HG03159 (cell line): ENCODE data around the gene NOS1.

Source experiments
- ATAC-seq: cut with Tn5 transposase; IDR thresholded peaks from one replicate; pipeline ENCODE4 v1.9.1; 2021; ENCODE audit warnings: mild to moderate bottlenecking, moderate library complexity; ENCODE audit not compliant: unreplicated experiment

Gene NOS1

DNA sequence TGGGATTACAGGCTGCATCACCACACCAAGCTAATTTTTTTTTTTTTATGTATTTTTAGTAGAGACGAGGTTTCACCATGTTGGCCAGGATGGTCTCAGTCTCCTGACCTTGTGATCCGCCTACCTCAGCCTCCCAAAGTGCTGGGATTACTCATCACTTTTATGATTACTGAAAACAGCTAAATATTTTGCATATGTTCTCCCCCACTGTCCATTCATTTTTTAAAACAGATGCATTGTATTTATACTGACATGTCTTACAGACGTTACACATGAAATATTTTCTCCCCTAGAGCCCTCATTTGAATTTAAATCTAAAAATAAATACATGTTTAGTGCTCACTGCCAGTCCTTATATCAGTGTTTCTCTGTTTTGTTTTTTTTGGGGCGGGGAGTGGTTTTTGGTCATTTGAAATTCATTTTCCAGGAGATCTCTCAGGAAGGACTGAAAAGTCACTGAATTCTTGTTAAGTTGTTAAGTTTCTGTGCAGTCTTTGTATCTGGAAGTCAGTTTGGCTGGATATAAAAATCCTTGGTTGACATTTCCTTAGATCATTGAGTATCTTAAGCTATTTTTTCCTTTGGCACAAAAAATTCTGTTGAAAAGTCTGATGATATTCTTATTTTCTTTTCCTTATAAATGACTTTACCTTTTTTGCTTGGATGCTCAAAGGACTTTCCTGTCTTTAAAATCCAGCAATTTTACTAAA, 180.5 kb downstream of the NOS1 start:
- ATAC-seq, result no peak

DNA sequence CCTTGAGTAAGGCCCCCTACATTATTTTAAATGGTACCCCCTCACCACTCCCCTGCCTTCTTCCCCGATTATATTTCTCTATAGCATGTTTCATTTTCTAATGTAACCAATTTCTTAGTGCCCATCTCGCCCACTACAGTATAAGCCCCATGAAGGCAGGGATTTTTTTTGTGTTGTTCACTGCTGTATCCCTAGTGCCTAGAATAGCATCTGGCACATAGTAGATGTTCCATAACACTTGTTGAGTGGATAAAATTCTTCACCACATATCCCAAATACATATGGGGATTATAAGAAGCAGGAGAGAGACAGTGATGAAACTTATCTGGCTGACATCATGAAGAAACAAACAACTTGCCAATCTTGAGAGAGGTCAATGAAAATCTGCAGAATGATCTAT, 182.7 kb downstream of the NOS1 start:
- no peak for ATAC-seq

DNA sequence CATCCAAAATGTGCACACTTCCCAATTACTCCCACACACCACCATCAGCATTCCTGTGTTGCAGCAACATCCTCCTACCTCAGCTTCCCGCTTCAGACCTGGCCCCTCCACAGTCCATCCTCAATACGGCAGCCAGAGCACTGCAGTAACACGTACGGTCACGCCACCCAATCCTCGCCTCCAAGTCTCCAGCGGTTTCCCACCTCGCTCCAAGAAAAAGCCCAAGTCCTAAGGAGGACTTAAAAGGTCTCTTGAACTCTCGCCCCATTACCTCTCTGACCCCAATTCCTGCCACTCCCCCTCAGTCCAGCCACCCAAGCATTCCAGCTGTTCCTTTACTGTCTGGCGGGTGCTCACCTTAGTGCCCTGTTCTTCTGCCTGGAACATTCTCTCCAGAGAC, 183.1 kb downstream of the NOS1 start:
- ATAC-seq, result no peak

DNA sequence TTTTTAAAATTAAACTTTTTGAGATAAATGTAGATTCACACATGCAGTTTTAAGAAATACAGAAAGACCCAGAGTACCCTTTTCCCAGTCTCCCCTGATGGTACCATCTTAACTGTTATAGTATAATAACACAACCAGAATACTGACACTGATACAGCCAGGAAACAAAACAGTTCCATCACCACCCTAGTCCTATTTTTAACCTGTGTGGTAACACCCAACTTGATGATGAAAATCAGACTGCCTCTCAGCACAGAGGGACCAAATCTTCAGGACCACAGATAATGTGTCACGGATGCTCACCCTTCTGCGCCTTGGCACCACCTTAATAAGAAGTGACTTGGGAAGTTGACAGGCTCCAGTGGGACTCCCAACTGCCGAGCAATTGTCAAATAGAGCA, 189.3 kb downstream of the NOS1 start:
- no peak for ATAC-seq

DNA sequence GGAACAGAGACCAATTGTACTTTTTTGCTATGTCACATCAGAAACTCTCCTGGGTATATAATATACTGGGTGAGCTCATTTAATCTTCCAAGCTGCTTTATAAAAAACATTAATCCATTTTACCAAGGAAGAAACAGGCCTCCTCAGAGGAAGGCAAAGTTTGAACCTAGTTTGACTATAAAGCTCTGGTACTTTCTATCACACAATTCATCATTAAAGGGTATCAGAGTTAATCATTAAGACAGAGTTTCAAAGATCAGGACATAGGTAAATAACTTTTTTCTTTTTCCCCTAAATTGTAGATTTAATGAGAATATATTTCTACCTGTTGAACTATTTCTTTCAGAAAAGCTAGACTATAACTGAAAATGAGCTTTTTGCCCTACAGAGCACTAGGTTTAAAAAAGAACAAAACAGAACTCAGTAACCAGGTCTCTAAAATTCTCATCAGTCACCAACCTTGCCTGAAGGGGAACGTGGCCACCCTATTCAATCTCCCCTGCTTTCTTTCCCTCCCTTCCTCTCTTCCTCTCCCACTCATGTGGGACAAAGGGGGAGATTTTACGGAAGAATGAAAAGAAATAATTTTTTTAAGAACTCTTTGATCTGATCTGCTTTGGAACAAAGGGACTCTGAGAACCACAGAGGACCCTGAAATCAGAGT, 189.8 kb downstream of the NOS1 start:
- ATAC-seq, result no peak

DNA sequence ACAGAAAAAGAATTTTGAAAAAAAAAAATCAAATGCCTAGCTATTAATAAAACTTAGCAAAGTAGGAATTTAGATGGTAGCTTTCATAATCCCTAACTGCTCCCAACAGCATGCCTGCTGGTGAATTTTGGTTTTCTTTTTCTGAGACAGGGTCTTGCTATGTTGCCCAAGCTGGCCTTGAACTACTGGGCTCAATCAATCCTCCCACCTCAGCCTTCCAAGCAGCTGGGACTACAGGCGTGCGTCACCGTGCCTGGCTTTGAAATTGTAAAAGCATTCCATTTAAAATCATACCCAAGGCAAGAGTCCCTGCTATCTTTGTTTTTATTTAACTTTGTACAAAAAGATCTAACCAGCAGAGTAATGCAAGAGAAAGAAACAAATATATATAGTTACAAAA, 191.9 kb downstream of the NOS1 start:
- no peak for ATAC-seq

DNA sequence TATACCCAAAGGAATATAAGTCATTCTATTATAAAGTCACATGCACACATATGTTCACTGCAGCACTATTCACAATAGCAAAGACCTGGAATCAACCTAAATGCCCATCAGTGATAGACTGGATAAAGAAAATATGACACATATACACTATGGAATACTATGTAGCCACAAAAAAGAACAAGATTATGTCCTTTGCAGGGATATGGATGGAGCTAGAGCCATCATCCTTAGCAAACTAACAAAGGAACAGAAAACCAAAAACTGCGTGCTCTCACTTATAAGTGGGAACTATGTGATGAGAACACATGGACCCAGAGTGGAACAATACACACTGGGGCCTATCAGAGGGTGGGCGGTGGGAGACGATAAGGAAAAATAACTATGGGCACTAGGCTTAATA, 192.4 kb downstream of the NOS1 start:
- ATAC-seq, result no peak

DNA sequence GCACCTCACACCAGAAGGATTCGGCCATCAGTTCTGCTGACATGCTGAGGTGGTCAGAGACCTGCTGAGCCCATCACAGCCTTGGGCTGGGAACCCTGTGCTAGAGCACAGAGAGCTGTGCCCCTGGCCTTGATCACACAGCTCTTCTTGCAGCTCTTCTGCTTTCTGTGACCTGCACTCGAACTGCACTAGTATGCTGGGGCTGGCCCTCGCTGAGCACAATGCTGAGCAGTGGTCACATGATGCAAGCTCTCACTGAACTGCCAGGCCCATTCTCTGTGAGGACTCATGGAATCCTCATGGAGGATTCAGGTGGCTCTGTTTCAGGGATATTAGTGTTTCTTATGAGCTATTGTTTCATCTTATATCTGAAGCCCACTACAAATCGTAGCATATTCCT, 193.7 kb downstream of the NOS1 start:
- ATAC-seq, result no peak

DNA sequence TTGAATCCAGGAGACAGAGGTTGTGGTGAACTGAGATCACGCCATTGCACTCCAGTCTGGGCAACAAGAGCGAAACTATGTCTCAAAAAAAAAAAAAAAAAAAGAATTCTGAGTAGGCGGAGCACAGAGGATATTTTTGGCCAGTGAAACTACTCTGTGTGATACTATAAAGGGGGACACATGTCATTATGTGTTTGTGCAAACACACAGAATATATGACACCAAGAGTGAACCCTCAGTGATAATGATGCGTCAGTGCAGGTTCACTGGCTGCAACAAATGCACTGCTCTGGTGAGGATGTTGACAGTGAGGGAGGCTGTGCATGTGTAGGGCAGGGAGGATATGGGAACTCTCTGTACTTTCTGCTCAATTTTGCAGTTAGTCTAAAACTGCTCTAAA, 195.3 kb downstream of the NOS1 start:
- ATAC-seq, result no peak

DNA sequence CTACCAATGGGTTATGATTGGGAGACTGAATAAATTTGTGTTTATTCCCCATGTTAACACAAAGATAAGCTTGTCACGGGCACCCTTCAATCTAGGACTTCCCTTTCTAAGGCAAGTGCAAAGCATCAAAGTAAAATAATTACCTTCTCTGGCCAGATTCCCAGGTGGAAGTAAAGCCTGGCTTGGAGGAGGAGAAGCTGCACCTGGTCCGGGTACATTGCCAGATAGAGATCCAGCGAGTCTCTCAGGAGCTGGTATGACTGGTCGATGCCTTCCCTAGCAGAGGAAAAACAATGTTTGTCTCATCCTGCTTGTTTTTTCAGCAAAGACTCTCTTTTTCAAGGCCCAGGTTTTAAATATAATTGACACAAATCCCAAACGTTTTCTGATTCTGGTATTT, 196.1 kb downstream of the NOS1 start:
- no peak for ATAC-seq

DNA sequence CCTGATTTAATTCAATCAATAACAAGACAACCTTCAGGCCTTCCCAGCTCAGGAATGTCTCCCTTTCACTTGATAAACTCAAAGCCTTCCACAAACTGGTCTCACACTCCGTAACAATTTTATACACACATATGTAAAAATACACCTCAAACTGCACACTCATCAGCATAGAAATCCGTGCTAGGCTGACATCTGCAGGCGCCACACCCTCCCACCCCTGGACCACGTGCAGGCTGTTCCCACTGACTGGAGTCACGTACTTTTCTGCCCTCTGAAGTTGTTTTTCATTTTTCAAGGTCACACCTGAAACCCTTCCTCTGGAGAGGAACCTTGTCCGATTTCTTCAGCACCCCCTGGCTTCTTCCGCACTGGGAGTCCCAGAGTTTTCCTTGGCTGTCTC, 198.8 kb downstream of the NOS1 start:
- no peak for ATAC-seq

DNA sequence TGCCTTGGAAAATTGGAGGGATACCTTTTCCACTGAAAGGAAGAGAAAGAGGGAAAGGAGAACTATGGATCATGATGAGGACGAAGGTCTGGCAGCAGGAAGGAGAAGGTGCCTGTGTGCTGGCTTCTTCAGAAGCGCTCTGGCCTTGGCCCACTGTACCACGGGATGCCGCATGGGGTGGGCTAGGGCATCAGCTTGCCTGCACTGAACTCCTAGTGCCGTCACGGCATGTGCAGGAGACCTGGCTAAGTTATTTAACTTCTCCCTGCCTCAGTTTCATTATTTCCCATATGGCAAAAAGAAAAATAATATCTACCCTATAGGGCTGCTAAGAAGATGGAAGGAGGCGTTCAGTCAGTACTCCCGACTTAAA, 199.3 kb downstream of the NOS1 start:
- no peak for ATAC-seq

DNA sequence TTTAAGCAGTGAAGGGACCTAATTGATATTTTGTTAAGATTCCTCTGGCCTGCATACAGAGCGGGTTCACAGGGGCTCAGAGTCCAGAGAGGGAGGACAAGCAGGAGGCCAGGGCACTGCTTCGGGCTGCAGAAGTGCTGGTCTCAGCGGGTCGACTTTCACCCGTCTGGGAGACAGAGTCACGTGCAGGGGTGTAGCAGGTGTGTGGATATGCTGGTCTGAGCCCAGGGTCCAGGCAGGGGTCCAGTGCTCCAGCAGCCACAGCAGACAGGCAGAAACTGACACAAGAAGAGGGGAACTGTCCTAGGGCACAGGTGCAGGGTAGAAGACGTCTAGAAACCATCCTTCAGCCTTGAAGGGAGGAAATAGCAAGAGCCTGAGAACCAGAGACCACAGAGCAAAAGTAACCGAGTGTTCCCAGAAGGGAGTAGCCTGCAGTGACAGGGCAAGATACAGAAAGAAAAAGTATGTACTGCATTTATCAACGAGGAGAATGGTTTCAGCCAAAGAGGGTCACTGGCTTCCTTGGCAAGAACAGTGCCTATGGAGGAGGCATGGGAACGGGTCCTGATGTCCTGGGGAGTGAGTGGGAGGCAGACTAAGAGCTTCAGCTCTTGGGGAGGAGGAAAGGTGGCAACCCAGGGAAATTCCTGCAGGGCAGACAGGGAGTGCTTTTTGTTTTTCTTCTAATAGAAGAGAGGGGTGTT, 199.8 kb downstream of the NOS1 start:
- no peak for ATAC-seq

DNA sequence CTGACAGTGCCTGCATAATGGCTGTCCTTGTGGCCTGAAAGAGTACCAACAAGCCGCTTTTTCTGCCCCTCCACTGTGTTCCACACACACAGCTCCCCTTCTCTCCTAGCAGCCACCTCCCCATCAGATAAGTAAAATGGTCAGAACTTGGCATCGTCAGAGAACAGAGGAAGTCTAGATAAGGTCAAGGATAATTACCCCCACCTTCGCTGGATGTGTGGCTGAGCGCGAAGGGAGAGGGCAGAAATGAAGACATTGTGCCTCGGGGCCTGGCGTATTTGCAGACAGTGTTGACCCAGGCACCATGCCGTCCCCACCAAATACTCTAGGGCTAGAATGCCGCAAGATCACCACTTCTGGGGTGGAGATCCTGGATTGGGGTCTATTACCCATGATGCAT, 201.8 kb downstream of the NOS1 start:
- no peak for ATAC-seq

DNA sequence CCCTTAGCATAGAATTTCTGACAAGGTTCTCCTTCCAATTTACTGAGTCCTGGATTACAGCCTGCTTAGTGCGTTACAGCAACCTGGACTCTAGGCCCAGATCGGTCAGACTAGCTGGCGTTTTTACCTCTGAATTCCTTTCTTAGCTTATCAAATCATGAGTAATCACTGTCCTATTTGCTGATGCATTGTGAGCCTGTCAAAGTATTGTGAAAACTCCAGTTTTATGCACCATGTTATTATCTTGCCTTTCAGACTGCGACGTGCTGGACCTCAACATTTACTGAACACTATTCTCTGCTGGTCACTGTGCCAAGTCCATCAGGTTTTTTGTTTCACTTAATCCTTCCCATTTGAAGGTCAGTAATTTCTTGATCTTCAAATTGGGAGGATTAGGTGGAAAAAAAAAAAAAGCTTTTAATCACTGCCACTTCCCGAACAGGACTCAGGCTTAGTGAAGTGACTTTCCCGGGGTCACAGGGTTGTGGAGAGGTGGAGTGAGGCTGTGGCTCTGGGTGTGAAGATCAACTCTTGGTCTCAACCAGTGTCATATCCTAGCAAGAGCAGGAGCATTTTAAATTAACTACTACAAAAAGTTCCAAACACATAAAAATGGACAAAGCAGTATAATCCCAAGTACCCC, 202.4 kb downstream of the NOS1 start:
- ATAC-seq, result no peak
